Endodermal cell (in vitro differentiated cells): Measurements from ENCODE around the gene FAM200A. TPM values are rescaled to one million over a fixed set of nuclear protein-coding genes. Genes with fewer than 3 reads are reported as not detected.
A peak's percentile ranks its signal among the peaks of the same experiment; 100 is the strongest.

Source experiments
- DNase-seq: peaks from one replicate; pipeline ENCODE4 v3.0.0-alpha.2; 2017
- H3K27ac ChIP-seq: 2 replicates; pipeline ENCODE4 v1.5.1; 2013; ENCODE audit warnings: mild to moderate bottlenecking, low read depth, low read length, moderate library complexity
- H3K27me3 ChIP-seq: 2 replicates; pipeline ENCODE4 v1.6.1; 2013; ENCODE audit warnings: mild to moderate bottlenecking, low read length, moderate library complexity; ENCODE audit not compliant: insufficient read depth, control insufficient read depth, poor library complexity, severe bottlenecking
- H3K36me3 ChIP-seq: 2 replicates; pipeline ENCODE4 v1.7.0; 2013; ENCODE audit warnings: mild to moderate bottlenecking, low read length, moderate library complexity; ENCODE audit not compliant: control insufficient read depth, insufficient read depth
- H3K4me1 ChIP-seq: one replicate; pipeline ENCODE4 v1.7.0; 2013; ENCODE audit warnings: low read length; ENCODE audit not compliant: control insufficient read depth, insufficient read depth
- H3K4me3 ChIP-seq: 2 replicates; pipeline ENCODE4 v1.5.1; 2013; ENCODE audit warnings: mild to moderate bottlenecking, low read length, moderate library complexity
- H3K9ac ChIP-seq: 2 replicates; pipeline ENCODE4 v1.6.1; 2013; ENCODE audit warnings: mild to moderate bottlenecking, low read length, moderate library complexity; ENCODE audit not compliant: poor library complexity, severe bottlenecking; ENCODE audit errors: extremely low read depth
- H3K9me3 ChIP-seq: 2 replicates; pipeline ENCODE4 v1.6.1; 2013; ENCODE audit warnings: mild to moderate bottlenecking, low read length, moderate library complexity; ENCODE audit not compliant: control insufficient read depth
- H3K27ac Mint-ChIP-seq: 2 replicates; pipeline ENCODE4 v1.8.0; 2020; ENCODE audit warnings: mixed read lengths
- H3K27me3 Mint-ChIP-seq: 2 replicates; pipeline ENCODE4 v1.8.0; 2021; ENCODE audit warnings: mild to moderate bottlenecking, mixed read lengths; ENCODE audit not compliant: insufficient read depth
- H3K36me3 Mint-ChIP-seq: 2 replicates; pipeline ENCODE4 v1.8.0; 2020; ENCODE audit warnings: low read depth, mixed read lengths
- H3K4me1 Mint-ChIP-seq: 2 replicates; pipeline ENCODE4 v1.8.0; 2020; ENCODE audit warnings: mixed read lengths
- H3K4me3 Mint-ChIP-seq: 2 replicates; pipeline ENCODE4 v1.8.0; 2020; ENCODE audit warnings: mild to moderate bottlenecking, moderate library complexity, mixed read lengths
- H3K9me3 Mint-ChIP-seq: 2 replicates; pipeline ENCODE4 v1.8.0; 2020; ENCODE audit warnings: mild to moderate bottlenecking, mixed read lengths
- CTCF ChIP-seq: fragments of 200-600 bp; sonication (generic); conservative IDR thresholded peaks from 2 replicates; pipeline ENCODE4 v1.5.0; 2021; ENCODE audit warnings: antibody characterized with exemption, mild to moderate bottlenecking
- WGBS, 2 experiments: methylation state at CpG; one replicate each; pipeline versions ENCODE4 v1.1.5 to v1.1.7; 2013; ENCODE audit warnings: missing lambda C conversion rate in 2 of 2, mixed read lengths in 1 of 2; ENCODE audit not compliant: insufficient coverage in 1 of 2, insufficient read length in 1 of 2; 5-methylcytosine and 5-hydroxymethylcytosine counted together
- long read RNA-seq, 4 experiments: library from polyadenylated mRNA in 2 of 4; library from RNA in 1 of 4; library from capped mRNA in 1 of 4; stranded (forward) in 3 of 4; unstranded in 1 of 4; transcript quantifications; one replicate each; pipeline ENCODE4 v2.0.0, GENCODE V29; 2020 to 2021; ENCODE audit warnings: inconsistent platforms in 1 of 4
- polyA plus RNA-seq, 2 experiments: library from polyadenylated mRNA; stranded (reverse); fragments of 50-300 nt; gene quantifications; one replicate each; pipeline ENCODE4 v1.2.3, GENCODE V29; 2013
- total RNA-seq, 2 donors: library from RNA; stranded (reverse); fragmentation: NEBNext Ultra II Directional in 1 of 2; extraction: Animal tissue kit (Norgen Biotek cat#: 25700) in 1 of 2; gene quantifications; 2 replicates in 1 of 2; 3 replicates in 1 of 2; pipeline ENCODE4 v1.2.1, GENCODE V29; 2021

The FAM200A gene
- total RNA-seq: 1 to 10 TPM; 7.7 to 8.3 TPM
- 14.6 TPM for polyA plus RNA-seq (2013, experiment 1 of 2)
- polyA plus RNA-seq (2013, experiment 2 of 2): 14.9 TPM
- long read RNA-seq, experiment 1, transcript FAM200A-202 (2 exons, 2,480 nt): major isoform, 6 of 7 reads
- long read RNA-seq, experiment 1, partial matches to known transcripts: 0 of 7 reads
- long read RNA-seq, experiment 1, other reads (novel, unspliced or antisense): 1 of 7 reads
- long read RNA-seq, experiment 2, transcript FAM200A-202 (2 exons, 2,480 nt): major isoform, 11 of 15 reads
- long read RNA-seq, experiment 2, partial matches to known transcripts: 1 of 15 reads
- long read RNA-seq, experiment 2, other reads (novel, unspliced or antisense): 3 of 15 reads
- long read RNA-seq, experiment 3, transcript FAM200A-202 (2 exons, 2,480 nt): major isoform, 46 of 49 reads
- long read RNA-seq, experiment 3, partial matches to known transcripts: 0 of 49 reads
- long read RNA-seq, experiment 3, other reads (novel, unspliced or antisense): 3 of 49 reads
- long read RNA-seq, experiment 4, transcript FAM200A-202 (2 exons, 2,480 nt): major isoform, 14 of 17 reads
- long read RNA-seq, experiment 4, partial matches to known transcripts: 0 of 17 reads
- long read RNA-seq, experiment 4, other reads (novel, unspliced or antisense): 3 of 17 reads

DNA sequence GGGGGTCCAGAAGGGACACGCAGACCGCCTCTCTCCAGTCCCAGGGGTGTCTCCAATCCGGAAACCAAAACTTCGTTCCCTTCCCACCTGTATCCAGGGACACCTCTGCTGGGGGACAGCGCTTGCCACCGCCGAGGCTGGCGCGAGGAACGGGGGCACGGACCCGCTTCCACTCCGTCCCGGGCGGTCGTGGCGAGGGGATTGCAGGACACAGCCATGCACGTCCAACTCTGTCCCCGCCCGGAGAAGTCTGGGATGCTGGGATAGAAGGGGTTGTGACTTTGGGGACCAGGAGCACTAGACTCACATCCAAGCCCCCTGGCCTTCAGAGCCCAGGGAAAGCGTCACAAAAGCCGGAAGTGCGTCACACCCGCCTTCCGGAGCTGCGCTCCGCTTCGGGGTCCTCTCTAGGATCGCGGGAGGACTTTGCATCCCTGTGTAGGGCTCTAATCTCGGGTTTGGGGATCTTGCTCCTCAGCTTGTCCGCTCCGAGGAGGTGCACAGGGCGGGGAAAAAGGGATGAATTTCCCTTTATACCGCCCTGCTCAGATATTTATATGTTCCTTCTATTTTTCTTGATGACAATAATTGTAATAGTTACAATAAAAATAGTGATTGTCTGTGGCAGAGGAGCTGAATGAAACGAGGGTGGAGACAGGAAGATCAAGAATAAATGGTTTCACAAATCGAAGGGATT, at the start of gene FAM200A:
FAM200A (minus strand) TSS at position 348 of the 697 bp plus-strand sequence. CDS start 3,707 bp downstream, outside the sequence.
- H3K36me3 Mint-ChIP-seq: peaks cover 38% of the 10 kb centered on the region
- Histone ChIP-seq H3K4me1 (no peaks in the 10 kb centered on the region), H3K9ac (peak within 1 kb of the TSS; percentile 84), H3K27me3 (no peaks in the 10 kb centered on the region), H3K4me3 (peak within 1 kb of the TSS; percentile 97), H3K27ac (no peak within 1 kb of the TSS), H3K9me3 (peaks cover 14% of the 10 kb centered on the region), H3K36me3 (peaks cover 36% of the 10 kb centered on the region)
- 0 to 2% methylated on average over 14 to 36 of the region's 37 CpGs for whole genome bisulfite sequencing, 2 experiments
- H3K4me3 Mint-ChIP-seq: peak within 1 kb of the TSS; percentile 88
- H3K4me1 Mint-ChIP-seq: peaks cover 5% of the 10 kb centered on the region
- H3K27ac Mint-ChIP-seq: peak within 1 kb of the TSS; percentile 91
- no peak for TF ChIP-seq CTCF
- H3K27me3 Mint-ChIP-seq: no peaks in the 10 kb centered on the region
- DNase-seq: peak; percentile 93
- peaks cover 27% of the 10 kb centered on the region for H3K9me3 Mint-ChIP-seq

GRCh38 chr7:99599836-99600235, 47.9 kb upstream of the FAM200A start:
- no peaks in the 10 kb centered on the region for H3K36me3 Mint-ChIP-seq
- no peaks in the 10 kb centered on the region for H3K9me3 Mint-ChIP-seq
- no peaks in the 10 kb centered on the region for H3K4me1 Mint-ChIP-seq
- no peak overlapping the region for H3K9ac ChIP-seq
- no peaks in the 10 kb centered on the region for H3K9me3 ChIP-seq
- H3K4me3 Mint-ChIP-seq: no peak overlapping the region
- WGBS, 2 experiments: 89 to 90% methylated on average over 4 of the region's 4 CpGs
- H3K27me3 Mint-ChIP-seq: peaks cover 4% of the 10 kb centered on the region
- DNase-seq: no peak
- H3K27ac ChIP-seq: no peak overlapping the region
- no peak for TF ChIP-seq CTCF
- no peaks in the 10 kb centered on the region for H3K36me3 ChIP-seq
- no peaks in the 10 kb centered on the region for H3K4me1 ChIP-seq
- H3K4me3 ChIP-seq: no peak overlapping the region
- no peak overlapping the region for H3K27ac Mint-ChIP-seq
- H3K27me3 ChIP-seq: no peaks in the 10 kb centered on the region

GRCh38 chr7:99597762-99598501, 46.0 kb upstream of the FAM200A start, which contains the start of gene TMEM225B:
TMEM225B (plus strand) TSS chr7:99598267; CDS start chr7:99604389, 6,122 bp downstream.
- no peak for DNase-seq
- no peaks in the 10 kb centered on the region for H3K4me1 Mint-ChIP-seq
- WGBS, 2 experiments: 87 to 94% methylated on average over 8 to 33 of the region's 34 CpGs
- Histone ChIP-seq H3K4me1 (no peaks in the 10 kb centered on the region), H3K4me3 (no peak within 1 kb of the TSS), H3K36me3 (no peaks in the 10 kb centered on the region), H3K9ac (no peak within 1 kb of the TSS), H3K9me3 (no peaks in the 10 kb centered on the region), H3K27me3 (no peaks in the 10 kb centered on the region), H3K27ac (no peak within 1 kb of the TSS)
- H3K36me3 Mint-ChIP-seq: no peaks in the 10 kb centered on the region
- H3K9me3 Mint-ChIP-seq: no peaks in the 10 kb centered on the region
- no peak within 1 kb of the TSS for H3K4me3 Mint-ChIP-seq
- H3K27me3 Mint-ChIP-seq: no peaks in the 10 kb centered on the region
- TF ChIP-seq CTCF: no peak
- no peak within 1 kb of the TSS for H3K27ac Mint-ChIP-seq
